H9 (cell line): ENCODE results near the gene PSME1. TPM values are rescaled to one million over a fixed set of nuclear protein-coding genes. Genes with fewer than 3 reads are reported as not detected.

Experiments used
- DNase-seq: peaks from one replicate; pipeline ENCODE4 v3.0.0-alpha.2; 2017
- H2AFZ ChIP-seq: one replicate; pipeline ENCODE4 v1.6.1; 2013; ENCODE audit warnings: mild to moderate bottlenecking, low read length, control low read depth, moderate library complexity
- H2AK5ac ChIP-seq: 2 replicates; pipeline ENCODE4 v1.6.1; 2013; ENCODE audit warnings: low read length, control low read depth, mixed read lengths; ENCODE audit not compliant: insufficient read length
- H2BK120ac ChIP-seq: one replicate; pipeline ENCODE4 v1.6.1; 2013; ENCODE audit warnings: low read depth, mild to moderate bottlenecking, low read length, control low read depth, inconsistent platforms; ENCODE audit not compliant: poor library complexity, severe bottlenecking
- H2BK12ac ChIP-seq: 2 replicates; pipeline ENCODE4 v1.6.1; 2013; ENCODE audit warnings: low read length, control low read depth, mixed read lengths, low read depth; ENCODE audit not compliant: insufficient read length
- H2BK15ac ChIP-seq: 2 replicates; pipeline ENCODE4 v1.6.1; 2013; ENCODE audit warnings: low read depth, low read length, control low read depth
- H2BK20ac ChIP-seq: one replicate; pipeline ENCODE4 v1.6.1; 2013; ENCODE audit warnings: low read depth, mild to moderate bottlenecking, low read length, control low read depth, inconsistent platforms; ENCODE audit not compliant: poor library complexity, severe bottlenecking
- H2BK5ac ChIP-seq: 2 replicates; pipeline ENCODE4 v1.6.1; 2013; ENCODE audit warnings: low read length, control low read depth, mixed read lengths; ENCODE audit not compliant: insufficient read length
- H3K14ac ChIP-seq: 2 replicates; pipeline ENCODE4 v1.6.1; 2013; ENCODE audit warnings: low read length, control low read depth; ENCODE audit not compliant: insufficient read depth
- H3K18ac ChIP-seq: 2 replicates; pipeline ENCODE4 v1.6.1; 2013; ENCODE audit warnings: low read depth, mild to moderate bottlenecking, mixed read lengths, low read length, control low read depth; ENCODE audit not compliant: insufficient read length
- H3K23ac ChIP-seq: 2 replicates; pipeline ENCODE4 v1.6.1; 2013; ENCODE audit warnings: low read length, control low read depth, mixed read lengths, low read depth; ENCODE audit not compliant: insufficient read length
- H3K23me2 ChIP-seq: 2 replicates; pipeline ENCODE4 v1.6.1; 2013; ENCODE audit warnings: low read depth, mild to moderate bottlenecking, mixed read lengths, low read length, control low read depth; ENCODE audit not compliant: insufficient read length, poor library complexity, severe bottlenecking
- H3K27ac ChIP-seq: 2 replicates; pipeline ENCODE4 v1.5.1; 2013; ENCODE audit warnings: low read length, control low read depth, mixed read lengths, low read depth; ENCODE audit not compliant: insufficient read length
- H3K27me3 ChIP-seq: 2 replicates; pipeline ENCODE4 v1.6.1; 2013; ENCODE audit warnings: low read length, control low read depth, inconsistent platforms; ENCODE audit not compliant: insufficient read depth
- H3K4ac ChIP-seq: 2 replicates; pipeline ENCODE4 v1.6.1; 2013; ENCODE audit warnings: low read depth, mild to moderate bottlenecking, control low read depth, inconsistent platforms, low read length, moderate library complexity
- H3K4me1 ChIP-seq: 2 replicates; pipeline ENCODE4 v1.6.1; 2013; ENCODE audit warnings: low read length, control low read depth, inconsistent platforms; ENCODE audit not compliant: insufficient read depth
- H3K4me2 ChIP-seq: 2 replicates; pipeline ENCODE4 v1.6.1; 2013; ENCODE audit warnings: low read length, control low read depth, mixed read lengths; ENCODE audit not compliant: insufficient read length, insufficient read depth
- H3K56ac ChIP-seq: 2 replicates; pipeline ENCODE4 v1.6.1; 2013; ENCODE audit warnings: low read depth, mild to moderate bottlenecking, mixed read lengths, low read length, control low read depth; ENCODE audit not compliant: insufficient read length
- H3K79me1 ChIP-seq: 2 replicates; pipeline ENCODE4 v1.6.1; 2013; ENCODE audit warnings: low read depth, mild to moderate bottlenecking, moderate library complexity, low read length, control low read depth, inconsistent platforms; ENCODE audit not compliant: insufficient read depth, poor library complexity, severe bottlenecking
- H3K79me2 ChIP-seq: 2 replicates; pipeline ENCODE4 v1.6.1; 2013; ENCODE audit warnings: low read length, control low read depth, inconsistent platforms; ENCODE audit not compliant: insufficient read depth
- H3K9ac ChIP-seq: 2 replicates; pipeline ENCODE4 v1.6.1; 2013; ENCODE audit warnings: low read length, control low read depth, mixed read lengths; ENCODE audit not compliant: insufficient read length; ENCODE audit errors: extremely low read depth
- H3K9me3 ChIP-seq: one replicate; pipeline ENCODE4 v1.6.1; 2013; ENCODE audit warnings: low read depth, low read length, inconsistent platforms; ENCODE audit not compliant: control insufficient read depth
- H3T11ph ChIP-seq: one replicate; pipeline ENCODE4 v1.6.1; 2013; ENCODE audit warnings: mild to moderate bottlenecking, low read length, control low read depth, inconsistent platforms
- H4K20me1 ChIP-seq: one replicate; pipeline ENCODE4 v1.6.1; 2013; ENCODE audit not compliant: control insufficient read depth, insufficient read length, insufficient read depth
- H4K5ac ChIP-seq: 2 replicates; pipeline ENCODE4 v1.6.1; 2013; ENCODE audit warnings: low read depth, mild to moderate bottlenecking, mixed read lengths, low read length, control low read depth; ENCODE audit not compliant: insufficient read length
- H4K8ac ChIP-seq: replicated peaks from 2 replicates; pipeline ENCODE4 v1.6.1; 2013; ENCODE audit warnings: low read length, control low read depth, mixed read lengths, low read depth; ENCODE audit not compliant: insufficient read length
- H4K91ac ChIP-seq: 2 replicates; pipeline ENCODE4 v1.6.1; 2013; ENCODE audit warnings: low read depth, mild to moderate bottlenecking, moderate library complexity, mixed read lengths, low read length, control low read depth; ENCODE audit not compliant: insufficient read length
- H3K27ac Mint-ChIP-seq, 3 experiments: 2 replicates in 2 of 3; 3 replicates in 1 of 3; pipeline ENCODE4 v1.8.0; 2020 to 2021; ENCODE audit warnings: mixed read lengths in 3 of 3, mild to moderate bottlenecking in 1 of 3, moderate library complexity in 1 of 3
- H3K27me3 Mint-ChIP-seq: 2 replicates; pipeline ENCODE4 v1.8.0; 2021; ENCODE audit warnings: low read depth, mild to moderate bottlenecking, moderate library complexity, mixed read lengths
- H3K36me3 Mint-ChIP-seq, 3 experiments: 2 replicates in 2 of 3; 3 replicates in 1 of 3; pipeline ENCODE4 v1.8.0; 2020 to 2021; ENCODE audit warnings: low read depth in 3 of 3, mixed read lengths in 3 of 3; ENCODE audit not compliant: insufficient read depth in 1 of 3
- H3K4me1 Mint-ChIP-seq, 2 experiments: 2 replicates each; pipeline ENCODE4 v1.8.0; 2020; ENCODE audit warnings: mixed read lengths in 2 of 2
- H3K4me3 Mint-ChIP-seq, 2 experiments: 2 replicates in 1 of 2; 3 replicates in 1 of 2; pipeline ENCODE4 v1.8.0; 2020 to 2021; ENCODE audit warnings: mild to moderate bottlenecking in 2 of 2, mixed read lengths in 2 of 2, moderate library complexity in 1 of 2
- H3K9me3 Mint-ChIP-seq, 2 experiments: 2 replicates in 1 of 2; 3 replicates in 1 of 2; pipeline ENCODE4 v1.8.0; 2020; ENCODE audit warnings: mild to moderate bottlenecking in 2 of 2, mixed read lengths in 2 of 2, moderate library complexity in 1 of 2
- CTCF ChIP-seq: fragments of 200-600 bp; sonication (generic); conservative IDR thresholded peaks from 3 replicates; pipeline ENCODE4 v1.8.0; 2021; ENCODE audit warnings: antibody characterized with exemption, mild to moderate bottlenecking
- WGBS: extraction: QIAGEN DNeasy Blood & Tissue Kit; methylation state at CpG from one replicate; pipeline ENCODE4 v1.1.7; 2013; ENCODE audit warnings: missing lambda C conversion rate, low lambda C conversion rate, mixed read lengths; ENCODE audit not compliant: insufficient read length; ENCODE audit errors: extremely low coverage; 5-methylcytosine and 5-hydroxymethylcytosine counted together
- total RNA-seq: library from RNA; stranded (reverse); gene quantifications from 2 replicates; pipeline ENCODE4 v1.2.1, GENCODE V29; 2021

The PSME1 gene
- total RNA-seq, 1 experiment from 2014 or later, result 109 TPM

GRCh38 chr14:24143511-24143910 lies 7.5 kb downstream of the PSME1 start:
- no peak overlapping the region for H2AK5ac ChIP-seq
- Mint-ChIP-seq H3K4me1 (peaks cover 30 to 33% of the 10 kb centered on the region in 2 experiments), H3K9me3 (no peaks in the 10 kb centered on the region), H3K36me3 (peaks cover 17 to 44% (median 43%) of the 10 kb centered on the region in 3 experiments), H3K4me3 (no peak overlapping the region), H3K27ac (no peak overlapping the region), H3K27me3 (no peaks in the 10 kb centered on the region)
- H2BK120ac ChIP-seq, result no peak overlapping the region
- no peaks in the 10 kb centered on the region for H3K4me1 ChIP-seq
- H3T11ph ChIP-seq, result no peak overlapping the region
- no CpG with 5 or more reads among the region's 2 CpGs for WGBS
- H2AFZ ChIP-seq, result no peak overlapping the region
- H2BK5ac ChIP-seq, result no peak overlapping the region
- no peak overlapping the region for H3K4ac ChIP-seq
- no peak for DNase-seq
- H4K20me1 ChIP-seq, result no peaks in the 10 kb centered on the region
- H3K56ac ChIP-seq, result no peak overlapping the region
- H3K23ac ChIP-seq, result no peak overlapping the region
- H3K9me3 ChIP-seq, result no peaks in the 10 kb centered on the region
- no peak overlapping the region for H3K27ac ChIP-seq
- H4K5ac ChIP-seq, result no peak overlapping the region
- H4K91ac ChIP-seq, result no peak overlapping the region
- TF ChIP-seq CTCF, result no peak
- peaks cover 7% of the 10 kb centered on the region for H3K79me1 ChIP-seq
- peaks cover 10% of the 10 kb centered on the region; the same call in 1 of the 2 replicates for H3K79me2 ChIP-seq
- no peaks in the 10 kb centered on the region for H3K27me3 ChIP-seq
- H2BK12ac ChIP-seq, result no peak overlapping the region
- H3K4me2 ChIP-seq, result no peak overlapping the region
- no peak overlapping the region for H3K14ac ChIP-seq
- no peak overlapping the region for H2BK15ac ChIP-seq
- no peak overlapping the region for H4K8ac ChIP-seq
- H3K9ac ChIP-seq, result no peak overlapping the region
- H3K23me2 ChIP-seq, result peaks cover 19% of the 10 kb centered on the region
- no peak overlapping the region for H3K18ac ChIP-seq
- H2BK20ac ChIP-seq, result no peak overlapping the region
